GM21737 (cell line): ENCODE results near the gene GBA2.
A peak's percentile ranks its signal among the peaks of the same experiment; 100 is the strongest.

ENCODE experiments used
- ATAC-seq: cut with Tn5 transposase; IDR thresholded peaks from one replicate; pipeline ENCODE4 v1.9.1; 2021; ENCODE audit warnings: mild to moderate bottlenecking, moderate library complexity; ENCODE audit not compliant: unreplicated experiment

Gene GBA2

GRCh38 chr9:35696520-35697215, 52.4 kb downstream of the GBA2 start:
- ATAC-seq = peak; percentile 78

- ATAC-seq = no peak
Measured at GRCh38 chr9:35695943-35696401, 53.1 kb downstream of the GBA2 start.

- ATAC-seq = no peak
Measured at GRCh38 chr9:35691757-35692301, 57.2 kb downstream of the GBA2 start.

GRCh38 chr9:35691334-35691650, 57.7 kb downstream of the GBA2 start:
- no peak for ATAC-seq

GRCh38 chr9:35690614-35691333, 58.3 kb downstream of the GBA2 start:
- ATAC-seq = no peak

GRCh38 chr9:35690294-35690613, 58.8 kb downstream of the GBA2 start:
- no peak for ATAC-seq

- ATAC-seq = no peak
Measured at GRCh38 chr9:35689542-35690293, 59.3 kb downstream of the GBA2 start, which contains the start of gene TPM2. TPM2 (minus strand) TSS chr9:35689925; CDS start chr9:35689817, 108 bp downstream.

GRCh38 chr9:35688558-35689541, 60.2 kb downstream of the GBA2 start:
- ATAC-seq = no peak

- ATAC-seq = no peak
Measured at GRCh38 chr9:35687972-35688557, 61.0 kb downstream of the GBA2 start.

- ATAC-seq = no peak
Measured at GRCh38 chr9:35687306-35687705, 61.7 kb downstream of the GBA2 start.
